Islet of Langerhans (tissue), 1 donor: ENCODE measurements around the gene LAYN.

Experiments
- FAIRE-seq: peaks from one replicate; lab custom pipeline; 2011; peaks lifted over from hg19 to GRCh38; lab: Jason Lieb, UNC

The LAYN gene

GRCh38 chr11:111598559-111598958 is 58.0 kb downstream of the LAYN start:
- no peak for FAIRE-seq

DNA sequence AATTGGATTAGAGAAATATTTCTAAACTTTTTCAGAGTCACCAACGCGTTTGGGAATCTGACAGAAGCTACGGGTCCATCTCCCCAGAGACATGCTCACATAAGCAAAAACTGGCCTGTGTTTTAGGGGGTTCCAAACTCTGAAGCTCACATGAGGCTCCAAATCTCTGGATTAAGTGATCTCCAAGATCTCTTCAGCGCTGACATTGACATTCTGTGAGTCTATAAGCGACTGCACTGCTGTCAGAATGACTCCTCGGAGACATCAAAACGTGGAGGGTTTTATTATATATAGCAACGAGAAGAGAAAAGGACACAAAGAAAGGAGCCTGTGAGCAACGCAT is 61.1 kb downstream of the LAYN start:
- no peak for FAIRE-seq

DNA sequence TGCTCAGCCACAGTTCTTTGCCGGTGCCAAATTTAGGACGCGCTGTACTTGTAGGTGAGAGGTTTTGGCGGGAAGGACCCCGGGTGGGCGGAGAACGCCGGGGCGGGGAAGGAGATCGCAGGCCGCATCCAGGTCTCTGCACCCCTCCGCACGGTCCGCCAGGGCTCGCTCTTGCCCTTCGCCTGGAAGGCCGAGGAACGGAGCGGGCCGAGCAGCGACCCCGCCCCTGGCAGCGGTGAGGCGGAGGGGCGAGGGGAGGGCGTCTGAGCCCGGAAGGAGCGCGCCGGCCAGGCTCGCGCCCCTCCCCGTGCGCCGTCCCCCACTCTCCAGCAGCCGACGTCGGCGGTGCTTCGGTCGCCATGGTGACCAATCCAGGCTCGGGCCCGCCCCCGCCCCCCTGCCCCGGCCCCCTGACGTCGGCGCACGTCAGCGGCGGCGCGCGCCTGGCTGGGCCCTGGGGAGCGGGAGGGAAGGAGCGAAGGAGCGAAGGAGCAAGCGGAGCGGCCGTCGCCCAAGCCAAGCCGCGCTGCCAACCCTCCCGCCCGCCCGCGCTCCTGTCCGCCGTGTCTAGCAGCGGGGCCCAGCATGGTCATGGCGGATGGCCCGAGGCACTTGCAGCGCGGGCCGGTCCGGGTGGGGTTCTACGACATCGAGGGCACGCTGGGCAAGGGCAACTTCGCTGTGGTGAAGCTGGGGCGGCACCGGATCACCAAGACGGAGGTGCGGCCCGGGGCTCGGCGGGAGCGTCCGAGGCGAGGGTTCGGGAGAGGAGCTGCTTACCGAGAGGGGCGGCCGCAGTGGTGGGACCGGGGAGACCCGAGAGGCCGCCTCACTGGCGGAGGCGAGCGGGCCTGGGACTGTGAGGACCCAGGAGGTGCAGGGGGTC is 61.7 kb downstream of the LAYN start, which contains the start of gene SIK2:
Gene SIK2, plus strand, starts transcription at position 471 of the 886 bp plus-strand sequence. Its CDS starts 115 bp downstream, at position 586.
- no peak for FAIRE-seq

GRCh38 chr11:111602865-111603610 is 62.5 kb downstream of the LAYN start:
- no peak for FAIRE-seq

DNA sequence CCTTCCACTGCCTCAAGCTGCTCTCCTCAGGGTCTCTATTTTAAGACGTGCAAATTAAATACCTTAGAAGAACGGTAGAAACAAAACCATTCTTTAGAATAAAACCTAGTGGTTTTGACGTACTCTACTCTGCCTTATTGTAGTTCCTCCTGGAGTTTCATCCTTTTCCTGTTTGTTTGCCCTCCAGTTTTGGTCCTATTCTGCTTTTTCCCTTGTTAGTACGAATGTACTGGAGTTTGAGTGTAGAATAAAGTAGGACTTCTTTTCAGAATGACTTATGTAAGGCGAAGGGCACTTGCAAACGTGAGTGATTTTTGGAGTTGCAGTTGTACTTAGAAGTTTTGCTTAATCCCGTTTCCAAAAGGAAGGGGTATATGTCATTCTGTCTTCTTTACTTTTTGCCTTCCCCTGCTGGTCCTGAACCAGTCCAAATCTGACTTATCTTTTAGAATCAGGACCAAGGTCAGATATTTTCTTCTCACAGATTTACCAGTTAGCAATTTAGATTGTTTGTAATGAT is 63.2 kb downstream of the LAYN start:
- FAIRE-seq: peak; percentile 60

DNA sequence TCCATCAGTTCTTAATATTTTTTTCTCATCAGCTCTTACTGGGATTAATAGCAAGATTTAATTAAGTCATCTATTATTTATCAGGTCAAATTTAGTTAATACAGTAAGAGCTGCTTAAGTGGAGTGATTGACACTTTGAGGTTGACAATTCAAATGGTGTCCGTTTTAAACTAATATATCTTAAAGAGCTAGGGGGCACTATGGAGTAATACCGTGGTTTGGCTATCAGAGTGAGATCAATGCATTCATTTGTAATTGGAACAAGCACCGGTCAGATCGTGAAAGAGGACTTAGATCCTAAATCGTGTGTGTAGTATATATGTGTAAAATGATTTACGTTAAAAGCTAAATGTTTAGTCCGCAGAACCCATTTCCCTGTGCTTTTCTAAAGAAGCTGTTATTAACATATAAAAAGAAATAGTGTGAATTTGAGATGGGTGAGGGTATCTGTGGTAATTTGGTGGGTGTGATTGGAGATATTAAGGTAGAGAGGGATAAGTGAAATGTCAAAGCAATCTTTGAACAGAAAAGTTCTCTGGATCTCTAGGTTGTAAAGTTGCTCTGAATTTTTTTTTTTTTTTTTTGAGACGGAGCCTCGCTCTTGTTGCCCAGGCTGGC is 64.0 kb downstream of the LAYN start:
- FAIRE-seq: peak; percentile 100

- FAIRE-seq: peak; percentile 61
These were observed 65.2 kb downstream of the LAYN start for GRCh38 chr11:111605681-111606080.

DNA sequence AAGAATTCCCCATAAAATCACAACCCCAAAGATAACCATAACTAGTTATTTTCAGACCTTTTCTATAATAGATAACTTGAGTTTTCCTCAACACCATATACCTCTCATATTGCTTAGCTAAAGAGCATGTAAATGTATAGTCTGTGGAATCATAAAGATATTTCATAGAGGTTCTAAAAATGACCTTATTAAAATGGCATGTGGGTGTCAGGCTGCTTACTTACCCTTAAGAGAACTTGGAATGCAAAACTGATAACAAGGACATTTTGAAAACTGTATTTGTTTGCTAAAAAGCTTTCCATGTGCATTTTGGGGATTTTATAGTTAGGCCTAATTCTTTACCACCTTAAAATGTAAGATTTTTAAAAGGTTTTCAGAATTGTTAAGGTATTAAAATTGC is 66.5 kb downstream of the LAYN start:
- FAIRE-seq: peak; percentile 33

DNA sequence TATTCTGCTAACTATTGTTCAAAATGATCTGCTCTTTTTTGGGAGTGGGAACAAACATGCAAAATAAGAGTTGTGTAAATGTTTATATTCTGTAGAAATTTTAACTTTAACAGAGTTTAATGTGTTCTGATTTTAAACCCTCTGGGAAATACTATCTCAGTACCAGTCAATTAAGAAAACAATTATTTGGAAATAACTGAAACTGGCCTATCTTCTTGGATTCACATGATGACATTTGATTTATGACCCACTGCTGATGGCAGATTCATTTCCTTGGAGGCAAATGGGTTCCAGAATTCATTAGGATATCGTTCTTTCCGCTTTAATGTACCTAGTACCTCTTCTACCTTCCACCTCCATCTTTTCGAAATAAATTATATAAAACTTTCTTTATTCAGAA is 67.2 kb downstream of the LAYN start:
- FAIRE-seq: no peak
